ENCODE measurements around the gene TMEM247.

Gene TMEM247

DNA sequence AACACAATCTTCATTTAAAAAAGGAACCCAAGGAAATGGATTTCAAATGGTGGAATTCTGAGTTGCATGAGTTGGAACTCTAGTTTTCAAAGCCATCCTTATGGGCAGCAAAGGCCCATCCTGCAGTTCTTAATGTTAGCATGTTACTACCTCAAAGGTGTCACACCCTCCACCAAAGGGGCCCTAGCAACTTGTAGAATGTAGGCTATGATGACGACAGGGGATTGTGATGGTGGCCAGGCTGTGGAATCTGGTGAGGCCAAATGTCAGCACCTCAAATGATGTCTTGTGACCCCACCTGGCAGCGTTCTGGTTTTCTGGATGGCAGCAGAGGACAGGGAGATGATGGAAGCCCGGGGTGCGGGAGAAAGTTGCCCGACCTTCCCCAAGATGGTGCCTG is at the start of gene TMEM247:
Gene TMEM247, plus strand, starts transcription at position 301 of the 400 bp plus-strand sequence.
- DNase-seq = no peak

- no peak for DNase-seq
Measured at GRCh38 chr2:46430413-46430812, 49.0 kb upstream of the TMEM247 start.

- DNase-seq = no peak
Measured at GRCh38 chr2:46430992-46431391, 48.4 kb upstream of the TMEM247 start.

- peak; percentile 49 for DNase-seq
Measured at GRCh38 chr2:46431481-46432235, 47.7 kb upstream of the TMEM247 start.

DNA sequence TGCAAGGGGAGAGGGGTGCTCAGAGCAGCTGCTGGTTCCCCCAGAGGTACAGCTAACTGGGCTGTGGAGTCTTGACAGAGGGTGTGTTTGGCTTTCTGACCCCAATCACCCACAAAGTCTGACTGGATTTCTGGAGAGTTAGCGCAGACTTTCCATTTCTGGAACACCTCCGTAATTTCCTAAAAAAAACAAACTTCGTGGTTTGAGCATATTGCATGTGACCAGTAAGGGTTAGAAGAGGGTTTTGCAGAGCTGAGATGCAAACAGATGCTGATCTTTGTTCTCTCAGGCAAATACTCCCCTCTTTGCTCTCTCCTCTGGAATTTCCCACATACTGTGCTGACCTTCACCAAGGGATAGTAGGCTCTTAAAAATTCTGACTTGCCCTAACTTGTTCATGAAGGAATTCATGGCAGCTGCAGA is 44.5 kb upstream of the TMEM247 start:
- no peak for DNase-seq

DNA sequence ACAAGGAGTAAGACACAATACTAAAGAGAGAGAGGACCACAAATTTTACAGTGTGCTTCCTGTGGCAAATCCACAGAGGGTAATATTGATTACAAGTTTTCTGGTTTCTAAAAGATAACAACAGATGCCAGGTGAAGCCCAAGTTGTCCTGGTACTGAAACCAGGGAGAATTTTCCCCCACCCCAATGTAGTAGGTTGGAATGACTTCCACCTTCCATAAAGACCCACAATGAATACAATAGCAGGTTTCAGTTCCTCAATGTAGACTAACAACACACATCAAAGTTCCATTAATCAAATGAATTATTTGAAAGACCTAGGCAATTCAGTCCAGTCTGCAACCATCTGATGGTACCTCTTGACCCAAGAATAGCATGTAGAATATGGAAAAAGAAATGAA is 44.0 kb upstream of the TMEM247 start:
- DNase-seq = no peak

- no peak for DNase-seq
Measured at GRCh38 chr2:46435796-46436360, 43.5 kb upstream of the TMEM247 start.

GRCh38 chr2:46436800-46437199 is 42.6 kb upstream of the TMEM247 start:
- DNase-seq = no peak

DNA sequence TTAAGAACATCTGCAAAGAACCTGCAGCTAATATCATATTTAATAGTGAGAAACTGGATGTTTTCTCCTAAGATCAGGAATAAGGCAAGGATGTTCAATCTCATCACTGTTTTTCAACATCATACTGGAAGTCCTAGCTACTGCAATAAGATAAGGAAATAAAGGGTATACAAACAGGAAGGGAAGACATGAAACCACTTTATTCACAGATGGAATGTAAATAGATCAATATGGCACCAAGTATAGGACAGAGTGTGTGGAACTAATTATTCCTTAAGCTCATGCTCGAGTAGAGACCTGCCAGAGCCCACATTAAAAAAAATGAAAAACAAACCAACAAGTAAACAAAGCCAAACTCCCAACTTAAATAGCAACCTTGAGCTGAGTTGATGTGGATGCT is 41.3 kb upstream of the TMEM247 start:
- DNase-seq = no peak

DNA sequence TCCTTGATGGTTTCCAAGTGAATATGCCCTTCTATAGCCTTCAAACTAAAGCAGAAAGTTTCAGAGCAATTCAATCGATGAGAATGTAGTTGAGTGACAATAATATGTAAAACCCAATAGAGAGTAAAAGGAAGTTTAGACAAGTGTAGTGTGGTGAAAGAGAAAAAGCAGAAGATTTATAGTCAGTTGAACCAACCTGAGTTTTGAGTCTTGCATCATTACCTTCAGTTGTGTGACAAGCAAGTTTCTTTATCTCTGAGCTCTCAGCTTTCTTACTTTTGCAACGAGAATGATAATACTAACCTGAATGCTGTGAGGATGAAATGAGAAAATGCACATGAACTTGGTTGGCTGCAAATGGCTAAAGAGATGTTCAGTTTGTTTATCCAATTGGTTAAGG is 40.6 kb upstream of the TMEM247 start:
- peak; percentile 63 for DNase-seq

- peak; percentile 62 for DNase-seq
Measured at GRCh38 chr2:46439582-46439981, 39.8 kb upstream of the TMEM247 start.

DNA sequence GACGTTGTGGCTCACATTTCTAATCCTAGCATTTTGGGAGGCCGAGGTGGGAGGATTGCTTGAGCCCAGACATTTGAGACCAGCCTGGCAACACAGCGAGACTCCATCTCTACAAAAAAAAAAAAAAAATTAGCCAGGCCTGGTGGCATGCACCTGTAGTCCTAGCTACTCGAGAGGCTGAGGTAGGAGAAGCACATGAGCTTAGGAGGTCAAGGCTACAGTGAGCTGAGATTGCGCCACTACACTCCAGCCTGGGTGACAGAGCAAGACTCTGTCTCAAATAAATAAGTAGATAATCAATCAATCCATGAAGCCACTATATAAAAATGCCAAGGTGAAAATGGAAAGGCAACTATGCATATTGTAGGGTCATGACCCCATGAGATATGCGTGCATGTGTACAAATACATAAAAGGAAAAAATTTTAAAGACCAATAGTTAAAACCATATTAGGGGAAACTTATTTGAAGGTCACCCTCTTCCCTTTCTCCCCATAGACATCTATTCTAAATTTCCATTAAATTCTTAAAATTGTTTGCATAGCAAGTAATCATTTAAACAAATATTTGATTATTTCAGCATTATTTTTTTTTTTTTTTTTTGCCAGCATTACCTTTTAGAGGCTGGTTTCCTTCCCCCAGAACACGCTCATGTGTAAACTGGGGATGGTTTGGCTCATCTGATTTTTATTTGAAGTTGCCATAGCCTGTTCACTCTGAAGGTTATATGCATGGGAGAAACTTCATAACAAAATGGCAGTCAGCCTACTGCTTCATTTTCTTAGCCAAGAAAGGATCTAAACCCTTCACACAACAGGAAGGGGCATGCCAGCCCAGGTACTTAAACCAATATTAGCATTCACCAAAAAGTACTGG is 37.3 kb upstream of the TMEM247 start:
- DNase-seq = no peak

DNA sequence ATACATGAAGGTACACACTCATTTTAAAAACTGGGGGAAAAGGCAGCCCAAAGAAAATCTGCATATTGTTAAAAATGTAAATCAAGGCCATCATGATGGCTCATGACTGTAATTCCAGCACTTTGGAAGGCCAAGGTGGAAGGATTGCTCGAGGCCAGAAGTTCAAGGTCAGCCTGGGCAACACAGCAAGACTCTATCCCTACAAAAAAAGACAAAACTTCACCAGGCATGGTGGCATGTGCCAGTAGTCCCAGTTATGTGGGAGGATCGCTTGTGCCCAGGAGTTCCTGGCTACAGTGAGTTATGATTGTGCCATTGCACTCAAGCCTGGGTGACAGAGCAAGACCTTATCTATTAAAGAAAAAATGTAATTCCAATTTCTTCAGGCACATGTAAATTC is 34.6 kb upstream of the TMEM247 start:
- no peak for DNase-seq

DNA sequence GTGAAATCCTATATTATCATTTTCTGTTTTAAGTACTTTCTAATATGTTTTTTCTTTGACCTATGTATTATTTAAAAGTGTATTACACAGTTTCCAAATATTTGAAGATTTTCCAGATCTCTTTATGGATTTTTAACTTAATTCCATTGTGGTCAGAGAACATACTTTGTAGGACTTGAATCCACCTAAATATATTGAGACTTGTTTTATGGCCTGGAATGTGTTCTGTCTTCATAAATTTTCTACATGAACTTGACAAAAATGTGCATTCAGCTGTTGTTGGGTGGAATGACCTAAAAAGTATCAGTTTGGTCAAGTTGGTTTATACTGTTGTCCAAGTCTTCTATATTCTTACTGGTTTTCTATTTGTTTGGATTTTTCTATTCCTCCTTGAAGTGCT is 33.8 kb upstream of the TMEM247 start:
- no peak for DNase-seq

DNA sequence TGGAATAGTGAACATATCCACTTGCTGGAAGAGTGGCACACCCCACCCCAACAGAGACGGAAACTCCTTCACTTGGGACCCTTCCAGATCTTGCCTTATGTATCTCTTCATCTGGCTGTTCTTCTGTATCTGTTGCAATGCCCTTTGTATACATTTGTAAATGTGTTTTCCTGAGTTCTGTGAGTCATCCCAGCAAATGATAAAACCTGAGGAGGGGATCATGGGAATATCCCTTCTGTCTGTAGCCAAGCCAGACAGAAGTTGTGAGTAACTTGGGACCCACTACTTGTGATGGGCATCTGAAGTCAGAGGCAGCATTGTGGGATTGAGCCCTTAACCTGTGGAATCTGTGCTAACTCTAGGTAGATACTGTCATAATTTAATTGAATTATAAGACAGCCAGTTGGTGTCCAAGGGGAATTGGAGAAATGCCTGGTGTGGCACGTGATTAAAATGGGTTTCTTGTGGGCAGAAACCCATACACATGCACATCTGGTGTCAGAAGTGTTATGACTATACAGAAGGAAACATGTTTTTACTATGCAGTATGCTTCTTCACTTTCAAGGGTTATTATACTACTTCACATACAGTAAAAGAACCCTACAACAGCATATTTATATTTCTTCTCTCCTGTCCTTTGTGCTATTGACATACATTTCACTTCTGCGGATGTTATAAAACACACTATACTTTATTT is 32.3 kb upstream of the TMEM247 start:
- no peak for DNase-seq

- DNase-seq = no peak
Measured at GRCh38 chr2:46447649-46448048, 31.7 kb upstream of the TMEM247 start.

DNA sequence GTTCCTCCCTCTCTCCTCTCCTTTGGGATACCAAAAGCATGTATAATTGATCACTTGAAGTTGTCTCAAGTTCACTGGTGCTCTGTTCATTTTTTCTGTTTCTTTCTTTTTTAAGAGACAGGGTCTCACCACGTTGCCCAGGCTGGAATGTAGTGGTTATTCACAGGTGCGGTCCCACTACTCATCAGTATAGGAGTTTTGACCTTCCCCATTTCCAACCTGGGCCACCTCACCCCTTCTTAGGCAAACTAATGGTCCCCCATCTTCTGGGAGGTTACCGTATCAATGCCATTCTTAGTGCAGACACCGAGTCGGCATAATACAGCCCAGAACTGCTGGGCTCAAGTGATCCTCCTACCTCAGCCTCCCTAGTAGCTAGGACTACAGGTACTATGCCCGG is 31.3 kb upstream of the TMEM247 start:
- no peak for DNase-seq

DNA sequence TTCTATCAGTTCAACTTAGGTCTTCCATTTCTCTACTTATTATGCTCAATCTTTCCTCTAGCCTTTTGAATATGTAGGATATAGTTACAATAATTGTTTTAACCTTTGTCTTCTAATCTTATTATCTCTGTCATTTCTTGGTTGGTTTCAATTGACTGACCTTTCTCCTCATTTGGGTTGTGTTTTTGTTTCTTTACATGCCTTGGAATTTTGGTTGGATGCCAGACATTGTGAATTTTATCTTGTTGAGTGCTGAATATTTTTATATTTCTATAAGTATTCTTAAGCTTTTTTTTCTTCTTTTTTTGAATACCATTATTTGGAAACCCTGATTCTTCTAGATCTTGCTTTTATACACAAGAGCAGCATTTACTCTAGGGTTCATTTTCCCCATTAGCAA is 30.7 kb upstream of the TMEM247 start:
- no peak for DNase-seq

- DNase-seq = no peak
Measured at GRCh38 chr2:46449700-46450099, 29.7 kb upstream of the TMEM247 start.

DNA sequence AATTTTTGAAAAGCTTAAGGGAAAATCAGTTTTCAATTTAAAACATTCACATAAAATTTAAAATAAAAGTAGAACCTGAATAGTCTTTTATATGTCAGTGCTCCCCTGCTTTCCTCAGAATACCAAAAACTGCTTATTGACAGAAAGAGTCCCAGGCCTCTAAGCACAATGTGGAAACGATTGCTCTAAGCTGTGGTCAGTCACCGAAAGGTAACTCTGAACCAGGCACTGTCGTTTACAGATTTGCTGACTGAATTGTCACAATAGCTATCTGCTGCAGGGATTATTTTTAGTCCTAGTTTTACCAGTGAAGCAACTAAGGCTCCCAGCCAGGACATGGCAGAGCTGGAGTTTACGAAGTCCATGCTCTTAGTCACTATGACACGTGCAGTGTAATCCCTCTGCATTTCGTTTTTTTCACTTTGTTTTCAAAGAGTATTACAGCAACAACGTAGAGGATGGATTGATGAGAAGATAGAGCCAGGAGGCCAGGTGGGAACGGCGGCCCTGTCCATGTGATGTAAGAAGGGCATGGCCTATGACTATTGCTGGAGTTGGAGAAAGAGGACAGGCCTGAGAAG is 28.1 kb upstream of the TMEM247 start:
- DNase-seq = no peak

DNA sequence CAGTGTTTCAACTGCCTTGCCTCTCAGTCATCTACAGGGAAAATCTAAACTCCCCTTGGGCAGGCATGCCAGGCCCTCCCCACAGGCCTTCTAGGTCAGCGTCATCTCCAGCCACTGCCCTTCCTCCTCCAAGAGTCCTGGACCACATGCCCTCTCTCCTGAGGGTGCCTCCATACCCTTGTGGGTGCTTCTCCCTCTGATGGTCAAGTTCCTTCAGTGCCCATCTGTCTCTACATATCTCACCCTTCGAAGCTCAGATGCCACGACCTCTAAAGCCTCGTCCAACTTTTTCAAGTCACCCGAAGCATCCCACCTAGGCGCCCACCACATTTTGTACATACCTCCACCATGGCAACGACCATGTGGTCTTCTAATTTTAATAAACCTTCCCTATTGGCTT is 22.6 kb upstream of the TMEM247 start:
- no peak for DNase-seq

DNA sequence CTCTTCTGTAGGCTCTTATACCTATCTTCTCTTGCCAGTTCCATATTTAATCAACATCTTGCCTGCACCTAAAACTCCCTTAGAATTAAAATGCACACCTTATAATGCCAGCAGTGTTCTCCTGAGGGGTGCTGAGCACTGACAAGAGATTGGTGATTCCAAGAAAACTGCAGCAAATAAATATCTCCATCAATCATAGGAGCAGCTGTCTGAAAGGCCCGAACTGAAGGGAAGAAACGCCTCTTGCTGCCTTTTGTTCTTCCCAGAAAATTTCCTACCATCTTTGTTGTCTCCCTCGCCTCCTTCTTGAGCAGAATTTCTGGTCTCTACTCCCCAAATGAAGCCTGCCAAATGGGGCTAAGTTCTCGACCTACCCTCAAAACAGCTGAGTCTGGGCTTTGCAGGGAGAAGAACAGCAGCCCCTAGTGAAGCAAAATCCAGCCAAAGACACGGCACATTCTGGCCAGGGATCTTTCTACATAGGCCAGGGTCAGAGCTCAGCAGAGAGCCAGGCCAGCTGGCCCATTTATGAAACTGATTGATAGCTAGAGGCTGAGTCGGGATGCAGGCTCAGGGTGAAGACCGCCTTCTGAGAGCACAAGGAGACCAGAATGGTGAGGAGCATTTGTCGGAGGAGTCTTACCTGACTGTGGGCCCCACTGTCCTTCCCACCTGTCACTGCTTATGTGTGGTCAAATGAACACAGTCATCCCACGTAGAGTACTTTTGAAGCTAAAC is 20.4 kb upstream of the TMEM247 start:
- no peak for DNase-seq
